Breast epithelium (tissue), 4 donors: Measurements from ENCODE around the gene BCL11B. TPM values are rescaled to one million over a fixed set of nuclear protein-coding genes. Genes with fewer than 3 reads are reported as not detected.
"Not testable (repeated sequence)": the region's sequence is repeated elsewhere in the genome, so short reads cannot be mapped to it uniquely, and the experiment has no call there.

Source experiments
- DNase-seq, 2 donors: peaks; one replicate each; pipeline ENCODE4 v3.0.0-alpha.2; 2019; ENCODE audit warnings: low spot score in 2 of 2
- H3K27ac ChIP-seq, 2 donors: fragments of 200-600 bp; sonication (generic) in 1 of 2; one replicate each; pipeline ENCODE4 v1.5.1; 2016 to 2019; ENCODE audit warnings: mild to moderate bottlenecking in 1 of 2
- H3K27me3 ChIP-seq, 2 donors: fragments of 200-600 bp; sonication (generic) in 1 of 2; one replicate each; pipeline versions ENCODE4 v1.5.1 to v1.6.0; 2017 to 2019; ENCODE audit warnings: control low read depth in 1 of 2, mild to moderate bottlenecking in 1 of 2
- H3K36me3 ChIP-seq: fragments of 200-600 bp; one replicate; pipeline ENCODE4 v1.5.1; 2019
- H3K4me1 ChIP-seq, 2 donors: fragments of 200-600 bp; sonication (generic); one replicate each; pipeline ENCODE4 v1.5.1; 2016 to 2019; ENCODE audit warnings: control low read depth in 1 of 2
- H3K4me3 ChIP-seq, 3 donors: fragments of 200-600 bp; sonication (generic); 1 replicate in 2 of 3; 2 replicates in 1 of 3; pipeline ENCODE4 v1.5.1; 2016 to 2019; ENCODE audit warnings: mild to moderate bottlenecking in 3 of 3, moderate library complexity in 2 of 3
- H3K9me3 ChIP-seq, 2 donors: fragments of 200-600 bp; sonication (generic) in 1 of 2; one replicate each; pipeline ENCODE4 v1.5.1; 2016 to 2019; ENCODE audit warnings: control low read depth in 1 of 2
- CTCF ChIP-seq, 3 donors: fragments of 450-650 bp; IDR thresholded peaks; one replicate each; pipeline ENCODE4 v1.5.1; 2016 to 2017; ENCODE audit warnings: antibody characterized with exemption in 3 of 3, mild to moderate bottlenecking in 3 of 3, moderate library complexity in 3 of 3
- POLR2A ChIP-seq: fragments of 450-650 bp; IDR thresholded peaks from one replicate; pipeline ENCODE4 v1.6.1; 2016; ENCODE audit warnings: antibody characterized with exemption, mild to moderate bottlenecking, moderate library complexity
- POLR2AphosphoS5 ChIP-seq, 3 donors: sonication (generic); formaldehyde crosslinking; IDR thresholded peaks; one replicate each; pipeline ENCODE4 v1.6.1; 2017; ENCODE audit warnings: antibody characterized with exemption in 3 of 3
- intact Hi-C: fragments of 100-400 bp; cut with DNase I; formaldehyde crosslinking; loops from one replicate; pipeline ENCODE4 v1.15.1; 2023; ENCODE audit warnings: low total_unique reads
- total RNA-seq, 3 donors: library from RNA; depleted of rRNA; stranded (reverse); fragments of >200 nt; gene quantifications; one replicate each; pipeline ENCODE4 v1.1.0, GENCODE V29; 2016

BCL11B gene
- total RNA-seq, 3 donors from 2014 or later = 0.96 to 3.9 (median 2.6) TPM

GRCh38 chr14:99190696-99191394 lies 81.2 kb downstream of the BCL11B start:
- no peaks in the 10 kb centered on the region for H3K9me3 ChIP-seq
- H3K27me3 ChIP-seq = no peaks in the 10 kb centered on the region
- H3K4me1 ChIP-seq = no peaks in the 10 kb centered on the region
- H3K27ac ChIP-seq = no peak overlapping the region
- H3K36me3 ChIP-seq = no peaks in the 10 kb centered on the region
- no peak overlapping the region for H3K4me3 ChIP-seq
- DNase-seq = no peak
- intact Hi-C loops = no loop called here
- TF ChIP-seq CTCF (IDR thresholded peaks at IDR 0.05) (no peak), POLR2AphosphoS5 (IDR thresholded peaks at IDR 0.05) (no peak)

- Histone ChIP-seq H3K4me1 (no peaks in the 10 kb centered on the region), H3K36me3 (no peaks in the 10 kb centered on the region), H3K27me3 (no peaks in the 10 kb centered on the region), H3K4me3 (no peak overlapping the region), H3K9me3 (no peaks in the 10 kb centered on the region), H3K27ac (no peak overlapping the region)
- TF ChIP-seq POLR2AphosphoS5 (IDR thresholded peaks at IDR 0.05) = no peak
- no peak for TF ChIP-seq POLR2A
- TF ChIP-seq CTCF (IDR thresholded peaks at IDR 0.05) = no peak
- intact Hi-C loops = no loop called here
- DNase-seq = peak in 1 of 2 donors; percentile 46
These were observed 82.7 kb downstream of the BCL11B start for GRCh38 chr14:99189201-99189801.

DNA sequence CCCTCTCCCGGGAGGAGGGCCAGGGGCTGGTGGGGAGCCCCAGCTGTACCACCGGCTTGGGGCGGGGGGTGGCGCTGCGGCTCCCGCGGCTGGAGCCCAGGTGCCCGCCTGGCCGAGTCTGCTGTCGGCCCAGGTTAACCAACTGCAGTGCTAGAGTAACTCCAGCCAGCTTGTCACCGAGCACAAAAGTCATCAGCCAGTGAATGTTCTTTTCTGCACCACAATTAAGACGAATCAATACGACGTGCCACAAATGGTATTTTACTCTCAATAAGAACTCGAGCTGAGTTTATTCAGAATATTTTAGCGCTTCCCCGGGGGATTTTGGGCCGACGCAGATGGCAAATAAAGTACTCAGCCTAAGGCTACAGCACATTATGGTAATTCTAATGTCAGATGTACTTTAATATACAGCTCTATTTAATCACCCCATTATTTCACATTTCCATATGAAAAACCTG lies 83.2 kb downstream of the BCL11B start:
- Histone ChIP-seq H3K4me1 (no peaks in the 10 kb centered on the region), H3K4me3 (no peak overlapping the region), H3K27ac (no peak overlapping the region), H3K36me3 (no peaks in the 10 kb centered on the region), H3K9me3 (no peaks in the 10 kb centered on the region), H3K27me3 (no peaks in the 10 kb centered on the region)
- peak in 1 of 2 donors; percentile 25 for DNase-seq
- TF ChIP-seq POLR2A (no peak), POLR2AphosphoS5 (IDR thresholded peaks at IDR 0.05) (no peak), CTCF (IDR thresholded peaks at IDR 0.05) (no peak)
- intact Hi-C loops = no loop called here

GRCh38 chr14:99187858-99188257 lies 84.1 kb downstream of the BCL11B start:
- Histone ChIP-seq H3K4me1 (no peaks in the 10 kb centered on the region), H3K36me3 (no peaks in the 10 kb centered on the region), H3K9me3 (no peaks in the 10 kb centered on the region), H3K27me3 (no peaks in the 10 kb centered on the region), H3K4me3 (no peak overlapping the region), H3K27ac (no peak overlapping the region)
- no peak for TF ChIP-seq CTCF (IDR thresholded peaks at IDR 0.05)
- no peak for TF ChIP-seq POLR2A
- no peak for TF ChIP-seq POLR2AphosphoS5 (IDR thresholded peaks at IDR 0.05)
- intact Hi-C loops = no loop called here
- DNase-seq = no peak

GRCh38 chr14:99186956-99187690 lies 84.9 kb downstream of the BCL11B start:
- Histone ChIP-seq H3K4me3 (no peak overlapping the region), H3K27me3 (no peaks in the 10 kb centered on the region), H3K36me3 (no peaks in the 10 kb centered on the region), H3K9me3 (no peaks in the 10 kb centered on the region), H3K4me1 (no peaks in the 10 kb centered on the region), H3K27ac (no peak overlapping the region)
- intact Hi-C loops = no loop called here
- TF ChIP-seq CTCF (IDR thresholded peaks at IDR 0.05) (no peak), POLR2AphosphoS5 (IDR thresholded peaks at IDR 0.05) (no peak), POLR2A (no peak)
- DNase-seq = no peak

GRCh38 chr14:99186336-99186735 lies 85.7 kb downstream of the BCL11B start:
- DNase-seq, H3K4me3 ChIP-seq, intact Hi-C loops, H3K27me3 ChIP-seq, H3K4me1 ChIP-seq, H3K36me3 ChIP-seq, H3K9me3 ChIP-seq, H3K27ac ChIP-seq: not testable (repeated sequence)
